Measurements from ENCODE around the gene UMODL1.

- TF ChIP-seq POLR2AphosphoS5 (IDR thresholded peaks at IDR 0.05; ENCODE audit: low read depth, low read length) = no peak
- TF ChIP-seq POLR2A (IDR thresholded peaks at IDR 0.05; ENCODE audit: low read depth, low read length) = no peak
Observed at GRCh38 chr21:42106425-42106824, 35.3 kb downstream of the UMODL1 start.

Measured in GM12892 (cell line).